GM10248 (cell line): Measurements from ENCODE around the gene GAREM2.
"Not testable (repeated sequence)": the region's sequence is repeated elsewhere in the genome, so short reads cannot be mapped to it uniquely, and the experiment has no call there.

ENCODE experiments used
- CTCF ChIA-PET: fragments of 300-600 bp; sonication (Branson Sonifier 250); formaldehyde crosslinking; extraction: SDS; loops from one replicate; lab custom pipeline; 2021; ENCODE audit warnings: antibody characterized with exemption; lab: Yijun Ruan, JAX
- POLR2A ChIA-PET: fragments of 350-650 bp; sonication (Branson Sonifier 250); formaldehyde crosslinking; extraction: SDS; loops from one replicate; lab custom pipeline; 2020; ENCODE audit warnings: antibody characterized with exemption; lab: Yijun Ruan, JAX
- DNase-seq: peaks from one replicate; pipeline ENCODE4 v3.0.0; 2012; ENCODE audit errors: extremely low spot score
- CTCF ChIP-seq: IDR thresholded peaks from 2 replicates; pipeline ENCODE4 v1.5.1; 2012; ENCODE audit warnings: mild to moderate bottlenecking, low read depth; ENCODE audit errors: extremely low read depth, missing control alignments, control extremely low read depth

The GAREM2 gene

DNA sequence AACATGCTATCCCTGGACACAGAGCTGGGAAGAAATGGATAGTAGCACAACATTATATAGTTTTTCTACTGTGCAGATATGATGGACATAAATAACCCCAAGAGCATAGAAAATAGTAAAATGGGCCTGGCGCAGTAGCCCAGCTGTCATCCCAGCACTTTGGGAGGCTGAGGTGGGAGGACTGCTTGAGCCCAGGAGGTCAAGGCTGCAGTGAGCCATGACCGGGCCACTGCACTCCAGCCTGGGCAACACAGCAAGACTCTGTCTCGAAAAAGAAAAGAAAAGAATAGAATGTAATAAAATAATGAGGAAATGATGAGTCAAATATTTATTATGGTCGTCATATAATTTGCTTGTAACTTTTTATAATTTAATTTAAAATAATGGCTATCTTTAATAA is 7.5 kb upstream of the GAREM2 start:
- TF ChIP-seq CTCF = no peak
- CTCF ChIA-PET = no interaction called here
- POLR2A ChIA-PET = no interaction called here
- DNase-seq = no peak

DNA sequence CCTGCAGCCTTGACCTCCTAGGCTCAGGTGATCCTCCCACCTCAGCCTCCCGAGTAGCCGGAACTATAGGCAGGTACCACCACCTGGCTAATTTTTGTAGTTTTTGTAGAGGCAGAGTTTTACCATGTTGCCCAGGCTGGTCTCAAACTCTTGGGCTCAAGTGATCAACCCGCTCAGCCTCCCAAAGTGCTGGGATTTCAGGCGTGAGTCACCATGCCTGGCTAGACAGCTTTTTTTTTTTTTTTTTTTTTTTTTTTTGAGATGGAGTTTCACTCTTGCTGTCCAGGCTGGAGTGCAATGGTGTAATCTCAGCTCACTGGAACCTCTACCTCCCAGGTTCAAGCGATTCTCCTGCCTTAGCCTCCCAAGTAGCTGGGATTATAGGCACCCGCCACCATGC is 6.3 kb upstream of the GAREM2 start:
- DNase-seq, CTCF ChIA-PET: not testable (repeated sequence)
- POLR2A ChIA-PET = interaction anchor here (0.6 kb wide), 1 partner anchor 775 kb away, joined by 8 read pairs; no protein-coding TSS in a partner anchor

DNA sequence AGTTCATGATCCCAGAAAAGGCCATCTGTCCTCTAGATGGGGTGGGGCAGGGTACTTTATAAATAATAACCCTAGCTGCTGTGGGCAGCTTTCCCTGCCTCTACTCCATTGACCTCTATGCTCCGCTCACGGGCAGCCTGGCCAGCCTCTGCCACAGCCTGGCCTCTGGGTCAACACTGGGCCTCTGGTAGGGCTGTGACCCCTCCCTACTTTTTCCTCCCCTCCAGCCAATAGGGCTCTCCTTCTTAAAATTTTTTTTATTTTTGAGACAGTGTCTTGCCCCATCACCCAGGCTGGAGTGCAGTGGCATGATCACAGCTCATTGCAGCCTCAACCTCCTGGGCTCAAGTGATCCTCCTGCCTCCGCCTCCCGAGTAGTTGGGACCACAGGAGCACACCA is 4.1 kb upstream of the GAREM2 start:
- TF ChIP-seq CTCF = no peak
- ChIA-PET POLR2A (no interaction called here), CTCF (interaction anchor here (1.6 kb wide), 1 partner anchor 16 kb away, joined by 6 read pairs; no protein-coding TSS in a partner anchor)
- no peak for DNase-seq

DNA sequence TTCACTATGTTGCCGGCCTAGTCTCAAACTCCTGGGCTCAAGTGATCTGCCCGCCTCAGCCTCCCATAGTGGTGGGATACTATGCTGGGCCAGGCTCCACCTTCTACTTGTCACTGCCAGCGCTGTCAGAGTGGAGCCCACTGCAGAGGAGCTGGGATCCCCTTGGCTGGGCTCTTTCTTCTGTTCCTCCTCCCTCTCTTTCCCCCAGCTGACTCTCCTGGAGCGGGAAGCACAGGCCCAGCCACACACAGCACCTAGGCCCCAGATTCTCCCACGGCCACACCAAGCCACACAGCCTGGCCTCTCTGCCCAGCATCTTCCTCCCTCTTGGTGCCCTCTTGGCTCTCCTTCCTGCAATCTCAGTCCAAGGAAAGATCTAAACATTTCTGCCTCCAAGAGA is 3.7 kb upstream of the GAREM2 start:
- no peak for DNase-seq
- POLR2A ChIA-PET = no interaction called here
- CTCF ChIA-PET = interaction anchor here (1.1 kb wide), 1 partner anchor 178 kb away, joined by 3 read pairs; no protein-coding TSS in a partner anchor
- no peak for TF ChIP-seq CTCF

DNA sequence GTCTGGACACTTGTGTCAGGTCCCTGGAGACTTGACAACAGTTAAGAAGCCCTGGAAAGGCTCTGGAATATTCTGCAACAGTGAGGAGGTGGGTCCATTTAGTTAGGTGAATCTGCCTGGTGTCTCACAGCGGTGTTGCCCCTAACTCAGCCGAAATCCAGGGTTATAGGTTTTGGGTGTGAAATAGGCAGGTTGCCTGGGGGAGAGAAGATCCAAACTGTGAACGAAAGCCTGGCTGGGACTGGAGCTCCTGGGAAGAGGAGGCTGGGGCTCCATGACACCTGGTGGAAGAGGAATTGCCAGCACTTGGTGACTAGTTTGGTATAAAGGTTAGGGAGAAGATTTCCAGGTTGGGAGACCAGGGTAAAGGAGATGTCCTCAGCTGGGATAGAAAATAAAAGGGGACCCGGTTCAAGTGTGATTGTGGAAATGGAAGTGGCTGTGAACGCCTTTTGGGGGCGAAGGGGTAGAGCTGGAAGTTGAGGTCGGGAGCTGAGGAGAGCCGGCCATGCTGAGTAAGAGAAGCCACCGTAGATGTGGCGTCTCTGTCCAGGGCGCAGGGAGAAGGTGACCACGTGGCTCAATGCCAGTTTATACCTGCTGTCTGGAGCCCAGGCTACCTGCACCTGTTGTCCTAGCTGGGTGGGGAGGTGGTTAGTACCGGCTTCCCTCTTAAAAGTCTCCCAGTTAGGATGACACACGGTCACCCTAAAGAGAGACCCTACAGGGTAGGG is 3.0 kb upstream of the GAREM2 start:
- ChIA-PET POLR2A (no interaction called here), CTCF (interaction anchor here (1.1 kb wide), 1 partner anchor 178 kb away, joined by 3 read pairs; no protein-coding TSS in a partner anchor)
- no peak for TF ChIP-seq CTCF
- no peak for DNase-seq

DNA sequence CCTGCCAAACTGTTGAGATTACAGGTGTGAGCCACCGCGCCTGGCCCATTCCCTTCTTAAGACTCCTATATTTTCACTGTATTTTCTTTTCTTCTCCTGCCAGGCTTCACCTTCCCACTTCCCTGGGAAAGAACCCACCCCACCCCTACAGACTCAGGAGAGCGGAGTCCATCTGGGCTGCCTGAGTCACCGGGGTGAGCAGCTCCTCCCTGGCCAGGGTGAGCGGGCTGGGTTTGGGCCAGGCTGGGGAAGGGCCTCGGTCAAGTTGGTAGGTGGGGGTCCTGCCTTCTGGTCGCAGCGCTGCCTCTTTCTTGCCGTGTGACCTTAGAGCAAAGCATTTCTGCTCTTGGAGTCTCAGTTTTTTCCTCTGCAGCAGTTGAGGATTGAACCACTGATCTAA is 2.1 kb upstream of the GAREM2 start:
- ChIA-PET CTCF (interaction anchor here (1.1 to 4.0 kb wide), 3 partner anchors 11 to 17 kb away, joined by 3 to 17 read pairs (median 9); no protein-coding TSS in a partner anchor), POLR2A (no interaction called here)
- no peak for TF ChIP-seq CTCF
- DNase-seq = no peak

DNA sequence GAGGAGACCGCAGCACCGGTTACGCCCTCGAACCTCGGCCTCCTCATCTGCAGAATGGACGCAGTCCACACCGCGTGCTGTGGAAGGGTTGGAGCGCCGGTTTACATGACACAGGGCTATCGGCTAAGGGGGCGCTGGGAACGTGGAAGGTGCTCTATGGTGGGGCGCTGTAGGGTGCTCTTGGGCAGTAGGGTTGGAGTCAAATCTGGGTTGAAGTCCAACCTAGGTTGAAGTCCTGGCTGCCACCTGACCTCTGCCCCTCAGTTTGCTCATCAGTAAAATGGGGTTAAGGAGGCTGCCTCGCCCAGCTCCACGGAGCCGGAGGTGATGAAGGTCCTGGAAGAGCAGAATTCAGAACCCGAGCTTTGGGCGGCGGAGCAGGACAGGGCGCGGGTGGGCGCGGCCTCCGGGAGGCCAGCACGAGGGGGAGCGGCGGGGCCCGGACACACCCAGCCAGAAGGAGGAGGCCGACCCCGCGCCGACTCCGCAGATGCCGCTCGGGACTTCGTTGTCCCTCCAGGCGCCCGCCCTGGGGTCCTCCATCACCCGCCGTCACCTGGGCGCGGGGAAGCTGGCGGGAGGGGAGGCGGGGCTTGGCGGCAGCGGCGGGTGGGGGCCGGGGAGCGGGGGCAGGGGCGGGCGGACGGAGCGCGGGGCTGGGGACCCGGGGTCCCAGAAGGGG is 558 bp upstream of the GAREM2 start:
- DNase-seq = no peak
- ChIA-PET CTCF (interaction anchor here (0.7 to 4.0 kb wide), 6 partner anchors 9 to 162 kb away, joined by 3 to 17 read pairs (median 6); no protein-coding TSS in a partner anchor), POLR2A (no interaction called here)
- no peak for TF ChIP-seq CTCF
